Measurements from ENCODE around the gene IGSF9.

IGSF9 gene

DNA sequence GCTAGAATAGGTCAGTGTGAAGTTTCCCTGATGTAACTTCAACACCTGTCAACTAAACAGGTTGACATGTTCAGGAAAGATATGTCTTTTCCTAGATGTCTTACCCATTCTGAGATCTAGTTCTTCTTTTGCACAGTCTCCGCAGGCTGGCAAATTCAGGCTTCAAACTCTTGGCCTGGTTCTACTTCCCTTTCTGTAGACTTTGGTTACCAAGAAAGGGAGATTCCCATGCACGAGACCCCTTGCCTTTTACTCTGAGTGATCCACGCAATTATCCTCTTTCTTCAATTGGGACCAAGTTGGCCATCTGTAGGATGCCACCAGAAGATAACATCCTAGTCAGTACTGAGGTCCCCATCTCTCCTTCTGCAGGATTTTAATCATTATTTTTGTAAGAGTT is 47.5 kb downstream of the IGSF9 start:
- TF ChIP-seq, protein P1, sequence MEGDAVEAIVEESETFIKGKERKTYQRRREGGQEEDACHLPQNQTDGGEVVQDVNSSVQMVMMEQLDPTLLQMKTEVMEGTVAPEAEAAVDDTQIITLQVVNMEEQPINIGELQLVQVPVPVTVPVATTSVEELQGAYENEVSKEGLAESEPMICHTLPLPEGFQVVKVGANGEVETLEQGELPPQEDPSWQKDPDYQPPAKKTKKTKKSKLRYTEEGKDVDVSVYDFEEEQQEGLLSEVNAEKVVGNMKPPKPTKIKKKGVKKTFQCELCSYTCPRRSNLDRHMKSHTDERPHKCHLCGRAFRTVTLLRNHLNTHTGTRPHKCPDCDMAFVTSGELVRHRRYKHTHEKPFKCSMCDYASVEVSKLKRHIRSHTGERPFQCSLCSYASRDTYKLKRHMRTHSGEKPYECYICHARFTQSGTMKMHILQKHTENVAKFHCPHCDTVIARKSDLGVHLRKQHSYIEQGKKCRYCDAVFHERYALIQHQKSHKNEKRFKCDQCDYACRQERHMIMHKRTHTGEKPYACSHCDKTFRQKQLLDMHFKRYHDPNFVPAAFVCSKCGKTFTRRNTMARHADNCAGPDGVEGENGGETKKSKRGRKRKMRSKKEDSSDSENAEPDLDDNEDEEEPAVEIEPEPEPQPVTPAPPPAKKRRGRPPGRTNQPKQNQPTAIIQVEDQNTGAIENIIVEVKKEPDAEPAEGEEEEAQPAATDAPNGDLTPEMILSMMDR (conservative IDR thresholded peaks at IDR 0.05; ENCODE audit: low read length) = no peak
- TF ChIP-seq EZH2phosphoT487 (IDR thresholded peaks at IDR 0.05; ENCODE audit: borderline replicate concordance) = no peak
- H3K9ac ChIP-seq (ENCODE audit: low read depth, low read length, poor library complexity, severe bottlenecking) = no peak overlapping the region
- H2AFZ ChIP-seq (ENCODE audit: low read length) = no peak overlapping the region

DNA sequence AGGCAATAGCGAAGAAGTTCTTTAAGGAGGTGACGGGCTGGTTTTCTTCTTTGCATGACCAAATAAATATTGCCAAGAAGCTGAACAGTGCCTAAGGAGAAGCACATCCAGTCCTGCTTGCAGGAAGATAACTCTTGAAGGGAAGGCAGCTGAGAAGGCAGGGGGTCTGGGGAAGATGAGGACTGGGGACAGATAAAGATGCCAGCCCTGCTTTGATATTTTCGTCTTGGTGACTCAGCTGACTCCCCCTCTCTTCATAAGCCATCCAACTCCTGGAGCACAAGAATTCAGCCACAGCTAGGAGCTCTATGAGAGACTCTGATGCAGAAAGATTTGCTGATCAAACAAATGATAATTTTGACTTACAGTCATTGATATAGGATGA is 48.9 kb downstream of the IGSF9 start:
- Histone ChIP-seq H3K4me2 (ENCODE audit: low read depth, low read length, poor library complexity, severe bottlenecking) (no peak overlapping the region), H3K4me1 (ENCODE audit: insufficient read depth, low read length, poor library complexity, severe bottlenecking) (peaks cover 17% of the 10 kb centered on the region), H3K27me3 (ENCODE audit: insufficient read depth, low read length, poor library complexity, severe bottlenecking) (no peaks in the 10 kb centered on the region), H3K9ac (ENCODE audit: low read depth, low read length, poor library complexity, severe bottlenecking) (no peak overlapping the region), H3F3A (ENCODE audit: low read depth) (no peaks in the 10 kb centered on the region), H3K9me3 (ENCODE audit: insufficient read depth, low read depth, low read length) (no peaks in the 10 kb centered on the region), H2AFZ (ENCODE audit: low read length) (no peak overlapping the region), H3K4me3 (ENCODE audit: low read length, poor library complexity, severe bottlenecking) (no peak overlapping the region), H4K20me1 (ENCODE audit: insufficient read depth, low read length, poor library complexity, severe bottlenecking) (no peaks in the 10 kb centered on the region), H3K36me3 (ENCODE audit: insufficient read depth, low read length) (no peaks in the 10 kb centered on the region), H3K79me2 (ENCODE audit: insufficient read depth, low read length) (no peaks in the 10 kb centered on the region), H3K9me2 (replicated peaks; ENCODE audit: low read depth, low read length) (no peaks in the 10 kb centered on the region)
- TF ChIP-seq EZH2phosphoT487 (IDR thresholded peaks at IDR 0.05; ENCODE audit: borderline replicate concordance) = no peak
- TF ChIP-seq, protein P1 (conservative IDR thresholded peaks at IDR 0.05; ENCODE audit: low read length) = no peak

More for the DNA sequence above, 47.5 kb downstream of the IGSF9 start:
- H3K79me2 ChIP-seq (ENCODE audit: insufficient read depth, low read length) = no peaks in the 10 kb centered on the region
- H3K4me1 ChIP-seq (ENCODE audit: insufficient read depth, low read length, poor library complexity, severe bottlenecking) = peaks cover 17% of the 10 kb centered on the region
- H3F3A ChIP-seq (ENCODE audit: low read depth) = no peaks in the 10 kb centered on the region
- no peaks in the 10 kb centered on the region for H3K36me3 ChIP-seq (ENCODE audit: insufficient read depth, low read length)
- no peaks in the 10 kb centered on the region for H3K27me3 ChIP-seq (ENCODE audit: insufficient read depth, low read length, poor library complexity, severe bottlenecking)
- no peaks in the 10 kb centered on the region for H3K9me3 ChIP-seq (ENCODE audit: insufficient read depth, low read depth, low read length)
- no peaks in the 10 kb centered on the region for H4K20me1 ChIP-seq (ENCODE audit: insufficient read depth, low read length, poor library complexity, severe bottlenecking)
- no peaks in the 10 kb centered on the region for H3K9me2 ChIP-seq (replicated peaks; ENCODE audit: low read depth, low read length)
- H3K4me2 ChIP-seq (ENCODE audit: low read depth, low read length, poor library complexity, severe bottlenecking) = no peak overlapping the region
- no peak overlapping the region for H3K4me3 ChIP-seq (ENCODE audit: low read length, poor library complexity, severe bottlenecking)

DNA sequence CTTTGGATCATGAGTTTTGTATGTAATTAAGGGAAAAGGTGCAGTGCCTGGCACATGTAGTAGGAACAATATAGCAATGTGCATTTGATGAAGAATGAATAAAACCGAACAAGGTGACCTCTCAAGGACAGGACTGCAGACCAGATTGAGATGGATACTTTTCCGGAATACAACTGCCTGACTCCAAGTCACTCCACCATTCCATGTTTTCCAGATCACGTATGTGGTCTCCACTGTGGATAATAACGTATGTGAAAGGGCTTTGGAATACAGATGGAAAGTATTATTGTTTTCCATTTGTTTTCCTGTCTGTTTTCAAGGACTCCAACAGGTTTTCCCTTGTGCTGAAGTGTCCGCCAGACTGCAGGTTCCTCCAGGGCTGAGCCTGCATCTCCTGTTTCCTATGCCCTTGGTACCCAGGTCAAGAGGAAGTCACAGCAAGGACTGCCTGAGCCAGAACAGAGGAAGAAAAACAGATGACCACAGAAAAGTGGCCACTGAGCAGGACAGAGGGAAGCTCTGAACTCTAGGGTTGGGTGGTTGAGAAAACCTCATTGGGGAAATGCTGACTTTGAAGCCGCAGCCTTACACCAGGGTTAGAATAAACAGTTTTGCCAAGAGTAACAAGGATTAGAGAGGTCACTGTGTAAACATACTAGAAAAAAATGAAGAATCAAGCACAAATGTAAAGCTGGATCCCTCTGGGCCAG is 49.4 kb downstream of the IGSF9 start:
- no peaks in the 10 kb centered on the region for H4K20me1 ChIP-seq (ENCODE audit: insufficient read depth, low read length, poor library complexity, severe bottlenecking)
- peaks cover 1% of the 10 kb centered on the region; the same call in 1 of the 2 replicates for H3K79me2 ChIP-seq (ENCODE audit: insufficient read depth, low read length)
- no peaks in the 10 kb centered on the region for H3F3A ChIP-seq (ENCODE audit: low read depth)
- H3K27me3 ChIP-seq (ENCODE audit: insufficient read depth, low read length, poor library complexity, severe bottlenecking) = no peaks in the 10 kb centered on the region
- H3K9me3 ChIP-seq (ENCODE audit: insufficient read depth, low read depth, low read length) = no peaks in the 10 kb centered on the region
- peaks cover 20% of the 10 kb centered on the region for H3K4me1 ChIP-seq (ENCODE audit: insufficient read depth, low read length, poor library complexity, severe bottlenecking)
- no peak overlapping the region for H3K9ac ChIP-seq (ENCODE audit: low read depth, low read length, poor library complexity, severe bottlenecking)
- no peaks in the 10 kb centered on the region for H3K36me3 ChIP-seq (ENCODE audit: insufficient read depth, low read length)
- H3K9me2 ChIP-seq (replicated peaks; ENCODE audit: low read depth, low read length) = no peaks in the 10 kb centered on the region
- no peak overlapping the region for H2AFZ ChIP-seq (ENCODE audit: low read length)
- H3K4me3 ChIP-seq (ENCODE audit: low read length, poor library complexity, severe bottlenecking) = no peak overlapping the region
- TF ChIP-seq EZH2phosphoT487 (IDR thresholded peaks at IDR 0.05; ENCODE audit: borderline replicate concordance) = no peak
- TF ChIP-seq, protein P1 (conservative IDR thresholded peaks at IDR 0.05; ENCODE audit: low read length) = no peak
- H3K4me2 ChIP-seq (ENCODE audit: low read depth, low read length, poor library complexity, severe bottlenecking) = no peak overlapping the region
